Measurements from ENCODE around the gene GABRP.

GABRP gene

GRCh38 chr5:170818232-170818631, 34.7 kb downstream of the GABRP start:
- no peak overlapping the region for H3K23ac ChIP-seq (ENCODE audit: low read length)

GRCh38 chr5:170819824-170820223, 36.3 kb downstream of the GABRP start:
- Histone ChIP-seq H3K23ac (ENCODE audit: low read length) (no peak overlapping the region), H2BK120ac (ENCODE audit: insufficient read depth, low read length, poor library complexity) (no peak overlapping the region), H4K12ac (ENCODE audit: low read depth, low read length) (no peak overlapping the region), H3K4me2 (ENCODE audit: low read length) (no peak overlapping the region), H3K27me3 (ENCODE audit: insufficient read depth, low read length) (no peaks in the 10 kb centered on the region), H3K4me1 (ENCODE audit: control insufficient read depth in 1 of 2, insufficient read depth in 2 of 2, low read length in 2 of 2) (no peaks in the 10 kb centered on the region), H3K79me2 (ENCODE audit: control insufficient read depth, insufficient read depth, low read length, poor library complexity) (no peaks in the 10 kb centered on the region), H3K4ac (ENCODE audit: low read depth, low read length) (no peak overlapping the region), H3K9me3 (ENCODE audit: insufficient read depth, low read depth, low read length) (no peaks in the 10 kb centered on the region), H3K9ac (ENCODE audit: low read length) (no peak overlapping the region), H3K36me3 (ENCODE audit: control insufficient read depth in 1 of 2, insufficient read depth in 2 of 2, low read length in 2 of 2) (no peaks in the 10 kb centered on the region), H2AFZ (ENCODE audit: insufficient read depth, low read length, poor library complexity) (no peak overlapping the region), H3K79me1 (ENCODE audit: low read length) (no peaks in the 10 kb centered on the region), H2BK5ac (ENCODE audit: low read depth, low read length, poor library complexity) (no peak overlapping the region), H3K4me3 (ENCODE audit: low read depth, low read length) (no peak overlapping the region), H4K91ac (ENCODE audit: low read depth, low read length) (no peak overlapping the region), H3K18ac (ENCODE audit: low read length) (no peak overlapping the region), H2AK5ac (ENCODE audit: low read length) (no peak overlapping the region), H2BK12ac (ENCODE audit: low read length) (no peak overlapping the region), H4K8ac (ENCODE audit: low read depth, low read length) (no peak overlapping the region), H3K27ac (ENCODE audit: low read depth, low read length) (no peak overlapping the region), H3K14ac (ENCODE audit: low read length) (no peak overlapping the region)
- DNase-seq, result no peak

More at GRCh38 chr5:170818232-170818631, 34.7 kb downstream of the GABRP start:
- H3K27me3 ChIP-seq (ENCODE audit: insufficient read depth, low read length), result no peaks in the 10 kb centered on the region
- H3K9me3 ChIP-seq (ENCODE audit: insufficient read depth, low read depth, low read length), result no peaks in the 10 kb centered on the region
- no peak overlapping the region for H3K4me2 ChIP-seq (ENCODE audit: low read length)
- H4K8ac ChIP-seq (ENCODE audit: low read depth, low read length), result no peak overlapping the region
- no peaks in the 10 kb centered on the region for H3K79me2 ChIP-seq (ENCODE audit: control insufficient read depth, insufficient read depth, low read length, poor library complexity)
- no peaks in the 10 kb centered on the region for H3K4me1 ChIP-seq (ENCODE audit: control insufficient read depth in 1 of 2, insufficient read depth in 2 of 2, low read length in 2 of 2)
- no peak overlapping the region for H2BK120ac ChIP-seq (ENCODE audit: insufficient read depth, low read length, poor library complexity)
- H3K36me3 ChIP-seq (ENCODE audit: control insufficient read depth in 1 of 2, insufficient read depth in 2 of 2, low read length in 2 of 2), result peaks cover 0 to 2% of the 10 kb centered on the region in 2 experiments
- no peak overlapping the region for H2AFZ ChIP-seq (ENCODE audit: insufficient read depth, low read length, poor library complexity)
- H3K4ac ChIP-seq (ENCODE audit: low read depth, low read length), result no peak overlapping the region
- no peak overlapping the region for H4K12ac ChIP-seq (ENCODE audit: low read depth, low read length)
- no peak overlapping the region for H3K9ac ChIP-seq (ENCODE audit: low read length)
- H2BK5ac ChIP-seq (ENCODE audit: low read depth, low read length, poor library complexity), result no peak overlapping the region
- no peak overlapping the region for H2AK5ac ChIP-seq (ENCODE audit: low read length)
- H3K27ac ChIP-seq (ENCODE audit: low read depth, low read length), result no peak overlapping the region
- no CpG with 5 or more reads among the region's 1 CpG for WGBS (ENCODE audit: extremely low coverage, insufficient coverage, insufficient read length)
- H4K91ac ChIP-seq (ENCODE audit: low read depth, low read length), result no peak overlapping the region
- no peaks in the 10 kb centered on the region for H3K79me1 ChIP-seq (ENCODE audit: low read length)
- no peak overlapping the region for H3K14ac ChIP-seq (ENCODE audit: low read length)
- no peak overlapping the region for H3K18ac ChIP-seq (ENCODE audit: low read length)
- peak in 1 of 2 donors; percentile 17 for DNase-seq
- no peak overlapping the region for H2BK12ac ChIP-seq (ENCODE audit: low read length)
- H3K4me3 ChIP-seq (ENCODE audit: low read depth, low read length), result no peak overlapping the region

- peaks cover 5% of the 10 kb centered on the region for H3K9me3 ChIP-seq (ENCODE audit: insufficient read depth, low read depth, low read length)
- H2BK12ac ChIP-seq (ENCODE audit: low read length), result no peak overlapping the region
- H3K36me3 ChIP-seq (ENCODE audit: control insufficient read depth in 1 of 2, insufficient read depth in 2 of 2, low read length in 2 of 2), result no peaks in the 10 kb centered on the region
- H3K4ac ChIP-seq (ENCODE audit: low read depth, low read length), result no peak overlapping the region
- H4K8ac ChIP-seq (ENCODE audit: low read depth, low read length), result no peak overlapping the region
- no peaks in the 10 kb centered on the region for H3K27me3 ChIP-seq (ENCODE audit: insufficient read depth, low read length)
- no peak overlapping the region for H3K18ac ChIP-seq (ENCODE audit: low read length)
- no peak overlapping the region for H4K91ac ChIP-seq (ENCODE audit: low read depth, low read length)
- no peak overlapping the region for H2AK5ac ChIP-seq (ENCODE audit: low read length)
- DNase-seq, result no peak
- H3K79me1 ChIP-seq (ENCODE audit: low read length), result no peaks in the 10 kb centered on the region
- no CpG with 5 or more reads among the region's 4 CpGs for WGBS (ENCODE audit: extremely low coverage, insufficient coverage, insufficient read length)
- H3K27ac ChIP-seq (ENCODE audit: low read depth, low read length), result no peak overlapping the region
- H3K14ac ChIP-seq (ENCODE audit: low read length), result no peak overlapping the region
- no peak overlapping the region for H3K4me2 ChIP-seq (ENCODE audit: low read length)
- no peak overlapping the region for H2AFZ ChIP-seq (ENCODE audit: insufficient read depth, low read length, poor library complexity)
- no peak overlapping the region for H2BK5ac ChIP-seq (ENCODE audit: low read depth, low read length, poor library complexity)
- no peak overlapping the region for H4K12ac ChIP-seq (ENCODE audit: low read depth, low read length)
- H3K9ac ChIP-seq (ENCODE audit: low read length), result no peak overlapping the region
- H3K79me2 ChIP-seq (ENCODE audit: control insufficient read depth, insufficient read depth, low read length, poor library complexity), result no peaks in the 10 kb centered on the region
- H3K4me3 ChIP-seq (ENCODE audit: low read depth, low read length), result no peak overlapping the region
- H3K23ac ChIP-seq (ENCODE audit: low read length), result no peak overlapping the region
- no peak overlapping the region for H2BK120ac ChIP-seq (ENCODE audit: insufficient read depth, low read length, poor library complexity)
- H3K4me1 ChIP-seq (ENCODE audit: control insufficient read depth in 1 of 2, insufficient read depth in 2 of 2, low read length in 2 of 2), result no peaks in the 10 kb centered on the region
These were observed 37.8 kb downstream of the GABRP start for GRCh38 chr5:170821257-170821800.

- Histone ChIP-seq H3K27me3 (ENCODE audit: insufficient read depth, low read length) (no peaks in the 10 kb centered on the region), H2AFZ (ENCODE audit: insufficient read depth, low read length, poor library complexity) (no peak overlapping the region), H4K8ac (ENCODE audit: low read depth, low read length) (no peak overlapping the region), H3K18ac (ENCODE audit: low read length) (no peak overlapping the region), H3K4me2 (ENCODE audit: low read length) (no peak overlapping the region), H3K27ac (ENCODE audit: low read depth, low read length) (no peak overlapping the region), H3K4me3 (ENCODE audit: low read depth, low read length) (no peak overlapping the region), H3K79me2 (ENCODE audit: control insufficient read depth, insufficient read depth, low read length, poor library complexity) (no peaks in the 10 kb centered on the region), H3K4me1 (ENCODE audit: control insufficient read depth in 1 of 2, insufficient read depth in 2 of 2, low read length in 2 of 2) (no peaks in the 10 kb centered on the region), H3K14ac (ENCODE audit: low read length) (no peak overlapping the region), H3K79me1 (ENCODE audit: low read length) (no peaks in the 10 kb centered on the region), H4K12ac (ENCODE audit: low read depth, low read length) (no peak overlapping the region), H3K9ac (ENCODE audit: low read length) (no peak overlapping the region), H2BK12ac (ENCODE audit: low read length) (no peak overlapping the region), H2BK120ac (ENCODE audit: insufficient read depth, low read length, poor library complexity) (no peak overlapping the region), H2AK5ac (ENCODE audit: low read length) (no peak overlapping the region), H3K4ac (ENCODE audit: low read depth, low read length) (no peak overlapping the region), H3K9me3 (ENCODE audit: insufficient read depth, low read depth, low read length) (peaks cover 7% of the 10 kb centered on the region), H3K23ac (ENCODE audit: low read length) (no peak overlapping the region), H4K91ac (ENCODE audit: low read depth, low read length) (no peak overlapping the region), H2BK5ac (ENCODE audit: low read depth, low read length, poor library complexity) (no peak overlapping the region), H3K36me3 (ENCODE audit: control insufficient read depth in 1 of 2, insufficient read depth in 2 of 2, low read length in 2 of 2) (no peaks in the 10 kb centered on the region)
- DNase-seq, result no peak
- WGBS (ENCODE audit: extremely low coverage, insufficient coverage, insufficient read length), result no CpG with 5 or more reads among the region's 2 CpGs
These were observed 42.6 kb downstream of the GABRP start for GRCh38 chr5:170826117-170826516.
